Hair follicle dermal papilla cell (primary cell): ENCODE measurements around the gene PYM1. TPM values are rescaled to one million over a fixed set of nuclear protein-coding genes. Genes with fewer than 3 reads are reported as not detected.

Experiments
- total RNA-seq: library from RNA; depleted of rRNA; stranded (reverse); fragments of >200 nt; gene quantifications from 2 replicates; pipeline ENCODE4 v1.2.3, GENCODE V29; 2012

Gene PYM1
- 25.2 and 29.8 TPM in 2 replicates for total RNA-seq

DNA sequence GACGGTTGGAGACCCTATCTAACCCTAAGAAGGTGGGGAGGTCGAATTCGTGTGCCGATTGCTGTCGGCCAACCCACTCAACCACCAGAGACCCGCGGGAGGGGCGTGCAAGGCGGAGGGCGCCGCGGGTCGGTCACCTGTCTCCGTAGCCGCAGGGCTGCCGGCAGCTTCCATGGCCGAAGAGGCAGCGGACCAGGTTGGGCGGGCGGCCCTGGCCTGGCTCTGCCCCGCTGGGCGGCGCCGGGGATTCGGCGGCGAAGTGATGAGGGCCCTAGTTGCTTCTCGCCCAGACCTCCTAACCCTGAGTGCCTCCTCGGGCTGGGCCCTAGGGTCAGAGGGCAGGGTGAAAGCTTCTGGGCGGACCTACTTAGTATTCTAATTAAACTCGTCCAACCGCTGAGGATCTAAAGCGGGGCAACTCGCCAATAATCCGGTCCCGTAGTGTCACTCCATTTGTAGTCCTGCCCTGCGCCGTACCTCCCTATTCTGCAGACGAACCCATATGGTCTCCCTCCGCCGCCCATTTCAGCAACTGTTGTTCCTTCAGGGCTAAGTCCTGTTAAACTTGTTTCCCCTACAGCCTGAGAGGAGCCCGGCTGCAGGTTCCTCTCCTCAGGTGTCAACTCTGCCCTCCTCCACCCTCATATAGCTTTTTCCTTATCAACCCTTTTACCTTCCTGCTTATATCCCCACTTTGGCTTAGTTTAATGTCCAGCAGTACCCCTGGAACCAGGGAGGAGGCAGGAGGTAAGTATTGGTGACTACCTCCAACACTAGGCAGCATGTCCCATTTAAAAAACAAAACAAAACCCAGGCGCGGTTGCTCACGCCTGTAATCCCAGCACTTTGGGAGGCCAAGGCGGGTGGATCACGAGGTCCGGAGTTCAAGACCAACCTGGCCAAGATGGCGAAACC is at the start of gene PYM1:
TSS of gene PYM1 (minus strand) at position 307 of the 915 bp plus-strand sequence. CDS start at position 174, 133 bp downstream.

DNA sequence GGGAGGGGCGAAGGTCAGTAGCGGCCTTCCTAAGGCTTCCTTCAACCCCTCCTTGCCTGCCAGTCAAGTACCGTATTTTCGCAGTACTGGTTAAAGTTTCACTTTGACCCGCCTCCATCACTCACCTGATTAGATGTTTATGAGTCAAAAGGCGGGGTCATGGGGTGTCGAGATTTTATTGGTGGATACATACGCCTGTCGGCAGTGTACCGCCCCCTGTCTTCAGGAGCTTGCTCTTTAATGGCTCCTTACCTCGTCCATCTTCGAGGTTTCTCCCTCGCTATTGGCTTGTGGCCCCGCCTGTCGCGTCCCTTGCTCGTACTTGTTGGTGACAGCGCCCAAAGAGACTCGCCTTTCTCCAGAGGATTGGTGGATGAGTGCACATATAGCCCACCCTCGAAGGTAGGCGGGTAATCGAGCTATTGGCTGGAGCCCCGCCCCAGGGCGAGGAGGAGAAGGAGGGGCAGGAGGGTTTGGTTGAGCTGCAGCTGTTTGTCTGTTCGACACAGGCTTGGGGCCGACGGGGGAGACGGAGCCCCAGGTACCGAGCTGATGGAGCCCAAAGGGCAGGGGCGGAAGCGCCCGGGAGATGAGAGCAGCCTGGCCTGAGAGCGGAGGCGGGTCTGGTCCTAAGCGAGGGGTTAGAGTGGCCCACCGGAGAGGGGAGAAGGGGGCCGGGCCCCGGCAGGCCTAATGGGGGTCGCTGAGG is 46.1 kb upstream of the PYM1 start, which contains the start of gene RAB5B:
TSS of gene RAB5B (plus strand) at position 480 of the 709 bp plus-strand sequence. CDS start 12,883 bp downstream, outside the sequence.

DNA sequence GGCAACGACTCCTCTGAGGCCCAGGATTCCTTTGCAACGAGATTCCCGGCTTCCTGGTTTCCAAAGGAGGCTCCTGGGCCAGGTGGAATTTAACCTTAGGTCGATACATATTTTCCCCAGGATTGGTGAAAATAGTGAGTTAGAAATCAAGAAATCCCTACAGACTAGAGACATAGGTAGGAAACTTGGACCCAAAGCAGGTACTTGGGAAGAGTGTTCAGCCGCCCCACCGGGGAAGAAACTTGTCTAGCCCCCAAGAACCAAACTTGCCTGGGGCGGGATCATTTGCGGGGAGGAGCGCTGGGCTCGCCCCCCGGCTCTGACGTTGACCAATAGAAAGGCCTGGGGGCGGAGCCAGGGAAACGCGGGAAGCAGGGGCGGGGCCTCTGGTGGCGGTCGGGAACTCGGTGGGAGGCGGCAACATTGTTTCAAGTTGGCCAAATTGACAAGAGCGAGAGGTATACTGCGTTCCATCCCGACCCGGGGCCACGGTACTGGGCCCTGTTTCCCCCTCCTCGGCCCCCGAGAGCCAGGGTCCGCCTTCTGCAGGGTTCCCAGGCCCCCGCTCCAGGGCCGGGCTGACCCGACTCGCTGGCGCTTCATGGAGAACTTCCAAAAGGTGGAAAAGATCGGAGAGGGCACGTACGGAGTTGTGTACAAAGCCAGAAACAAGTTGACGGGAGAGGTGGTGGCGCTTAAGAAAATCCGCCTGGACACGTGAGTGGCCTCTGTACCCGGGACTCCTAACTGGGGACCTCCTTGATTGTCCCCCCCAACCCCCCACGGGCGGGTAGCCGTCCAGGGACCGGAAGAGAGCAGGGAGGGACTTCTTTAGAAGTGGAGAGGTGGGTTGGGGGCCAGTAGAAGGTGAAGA is 39.0 kb upstream of the PYM1 start, which contains the start of gene CDK2:
TSS of gene CDK2 (plus strand) at position 423 of the 874 bp plus-strand sequence. CDS start at position 602, 179 bp downstream.

DNA sequence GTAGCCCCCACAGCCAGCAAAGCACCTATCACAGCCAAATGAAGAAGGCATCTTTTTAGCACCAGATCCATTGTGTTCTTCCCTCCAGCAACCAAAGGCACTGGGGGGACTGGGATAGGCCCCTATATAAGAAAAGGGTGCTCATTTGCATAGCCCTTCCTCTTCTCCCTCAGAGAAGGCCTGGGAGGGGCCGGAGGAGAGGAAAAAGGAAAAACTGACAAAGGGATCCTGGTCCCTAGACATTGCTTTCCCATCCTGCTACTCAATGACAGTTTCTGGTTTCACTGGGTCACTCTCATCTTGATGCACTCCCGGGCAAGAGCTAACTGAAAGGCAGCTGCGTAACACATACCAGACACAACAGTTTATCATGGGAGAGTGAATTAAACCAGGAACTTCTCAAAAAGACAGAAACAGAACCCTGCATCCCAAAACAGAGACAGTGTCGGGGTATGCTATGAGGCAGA is 38.3 kb upstream of the PYM1 start, which contains the start of gene PMEL:
TSS of gene PMEL (minus strand) at position 102 of the 467 bp plus-strand sequence. CDS start at position 71, 31 bp downstream.

GRCh38 chr12:55930771-55931316 is 3.1 kb upstream of the PYM1 start, which contains the start of gene DGKA:
DGKA (plus strand) TSS chr12:55931162; CDS start chr12:55936504, 5,342 bp downstream.

Other genes with a start within 250 kb of the PYM1 start
- gene ITGA7, start 220.0 kb downstream of the PYM1 start, total RNA-seq: 4.4 and 7.7 TPM in 2 replicates
- 51.0 and 56.1 TPM in 2 replicates for gene BLOC1S1, start 211.8 kb downstream of the PYM1 start, total RNA-seq
- gene RDH5, start 207.5 kb downstream of the PYM1 start, total RNA-seq: 16.7 and 47.7 TPM in 2 replicates
- 1,008 and 1,281 TPM in 2 replicates for gene CD63, start 198.9 kb downstream of the PYM1 start, total RNA-seq
- gene GDF11, start 184.8 kb downstream of the PYM1 start, total RNA-seq: 8.1 and 9.6 TPM in 2 replicates
- gene SARNP, start 110.2 kb downstream of the PYM1 start, total RNA-seq: 34.1 and 40.0 TPM in 2 replicates
- 13.0 and 14.7 TPM in 2 replicates for gene ORMDL2, start 109.9 kb downstream of the PYM1 start, total RNA-seq
- 59.7 and 66.5 TPM in 2 replicates for gene DNAJC14, start 98.3 kb downstream of the PYM1 start, total RNA-seq
- gene MMP19, start 85.0 kb downstream of the PYM1 start, total RNA-seq: 15.4 and 16.1 TPM in 2 replicates
- gene DGKA, start 3.3 kb upstream of the PYM1 start, total RNA-seq: 51.0 and 60.5 TPM in 2 replicates
- 1.1 and 2.9 TPM in 2 replicates for gene PMEL, start 38.1 kb upstream of the PYM1 start, total RNA-seq
- gene CDK2, start 38.9 kb upstream of the PYM1 start, total RNA-seq: 14.1 and 17.7 TPM in 2 replicates
- gene RAB5B, start 46.2 kb upstream of the PYM1 start, total RNA-seq: 92.8 and 93.1 TPM in 2 replicates
- gene SUOX, start 69.4 kb upstream of the PYM1 start, total RNA-seq: 13.1 and 13.3 TPM in 2 replicates
- gene IKZF4, start 93.1 kb upstream of the PYM1 start, total RNA-seq: 2.4 and 2.8 TPM in 2 replicates
- gene RPS26, start 114.0 kb upstream of the PYM1 start, total RNA-seq: 192 and 318 TPM in 2 replicates
- 0.73 and 2.3 TPM in 2 replicates for gene ERBB3, start 152.3 kb upstream of the PYM1 start, total RNA-seq
- gene PA2G4, start 176.7 kb upstream of the PYM1 start, total RNA-seq: 83.1 and 84.2 TPM in 2 replicates
- 811 and 982 TPM in 2 replicates for gene RPL41, start 188.7 kb upstream of the PYM1 start, total RNA-seq
- gene ZC3H10, start 190.4 kb upstream of the PYM1 start, total RNA-seq: 7.7 and 9.9 TPM in 2 replicates
- 251 and 267 TPM in 2 replicates for gene ESYT1, start 200.4 kb upstream of the PYM1 start, total RNA-seq
- 53.9 and 65.1 TPM in 2 replicates for gene MYL6B, start 224.7 kb upstream of the PYM1 start, total RNA-seq
- gene MYL6, start 230.5 kb upstream of the PYM1 start, total RNA-seq: 831 and 1,406 TPM in 2 replicates